GM18907 (cell line): ENCODE measurements around the gene DENND4C.
"Not testable (repeated sequence)": the region's sequence is repeated elsewhere in the genome, so short reads cannot be mapped to it uniquely, and the experiment has no call there.

ENCODE experiments used
- ATAC-seq: cut with Tn5 transposase; IDR thresholded peaks from one replicate; pipeline ENCODE4 v1.9.1; 2021; ENCODE audit warnings: mild to moderate bottlenecking, moderate library complexity; ENCODE audit not compliant: unreplicated experiment

Gene DENND4C

DNA sequence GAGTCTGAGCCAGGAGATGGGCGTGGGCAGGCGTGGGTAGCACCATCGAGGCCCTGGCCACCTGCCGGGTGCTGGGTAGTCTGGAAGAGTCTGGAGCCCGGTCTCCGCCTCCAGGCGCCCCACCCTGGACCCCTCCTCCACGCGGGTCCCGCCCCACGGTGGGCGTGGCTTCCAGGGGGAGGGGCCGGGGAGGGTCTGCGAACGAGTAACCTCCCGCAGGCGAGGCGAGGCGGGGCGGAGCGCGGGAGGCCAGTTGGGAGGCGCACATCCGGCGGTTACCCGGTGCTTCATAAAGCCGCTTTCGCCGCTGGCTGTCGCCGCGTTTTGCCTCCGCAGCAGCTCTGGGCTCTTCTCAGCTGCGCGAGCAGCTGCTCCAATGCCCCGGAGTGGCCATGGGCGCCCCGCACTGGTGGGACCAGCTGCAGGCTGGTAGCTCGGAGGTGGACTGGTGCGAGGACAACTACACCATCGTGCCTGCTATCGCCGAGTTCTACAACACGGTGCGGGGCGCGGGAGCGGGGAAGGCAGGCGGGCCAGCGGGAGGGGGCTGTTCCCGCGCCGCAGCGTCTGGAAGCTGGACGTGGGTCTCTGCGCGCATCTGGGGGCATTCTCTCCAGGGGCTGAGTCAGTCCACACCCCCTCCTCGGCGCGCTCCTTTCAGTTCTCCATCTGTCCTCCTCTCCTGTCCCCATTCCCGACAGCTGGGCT is 178.4 kb downstream of the DENND4C start, which contains the start of gene ACER2:
ACER2 (plus strand) TSS at position 317 of the 708 bp plus-strand sequence; CDS start at position 393, 76 bp downstream.
- peak; percentile 95 for ATAC-seq

DNA sequence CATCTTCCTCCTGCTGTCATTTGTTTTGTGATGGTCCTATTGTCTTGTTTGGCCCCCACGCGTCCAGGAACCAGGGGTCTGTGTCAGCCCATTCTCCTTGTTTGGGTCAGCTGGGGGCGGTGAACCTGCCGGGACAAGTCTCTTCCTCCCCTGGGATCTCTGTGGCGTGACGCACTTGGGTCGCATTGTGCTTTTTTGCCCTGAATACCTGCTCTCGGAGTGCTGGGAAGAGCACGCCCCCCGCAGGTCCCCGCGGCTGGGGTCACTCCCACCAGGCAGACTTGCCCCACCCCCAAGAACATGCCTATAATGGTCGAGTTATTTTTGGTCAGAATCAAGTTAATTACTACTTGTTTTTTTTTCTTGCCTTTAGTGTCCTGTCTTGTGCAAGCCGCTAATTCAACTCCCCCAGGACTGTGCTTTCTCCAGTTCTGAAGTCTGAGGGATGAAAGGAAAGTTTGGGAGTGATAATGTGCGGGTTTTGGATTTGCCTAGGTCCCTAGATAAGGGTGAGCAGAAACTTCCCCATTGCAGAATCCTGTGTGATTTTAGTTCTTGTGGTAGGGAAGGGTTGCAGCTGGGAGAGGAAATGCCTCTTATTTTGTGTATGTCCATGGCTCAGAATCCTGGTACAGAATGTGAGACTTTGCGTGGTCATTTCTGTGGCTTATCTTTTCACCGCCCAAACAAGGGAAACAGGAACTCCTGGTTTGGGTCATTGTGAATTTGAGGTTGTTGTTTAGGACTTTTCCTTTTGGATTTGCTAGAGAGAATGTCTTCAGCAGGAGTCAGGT is 179.1 kb downstream of the DENND4C start:
- ATAC-seq = peak; percentile 20

DNA sequence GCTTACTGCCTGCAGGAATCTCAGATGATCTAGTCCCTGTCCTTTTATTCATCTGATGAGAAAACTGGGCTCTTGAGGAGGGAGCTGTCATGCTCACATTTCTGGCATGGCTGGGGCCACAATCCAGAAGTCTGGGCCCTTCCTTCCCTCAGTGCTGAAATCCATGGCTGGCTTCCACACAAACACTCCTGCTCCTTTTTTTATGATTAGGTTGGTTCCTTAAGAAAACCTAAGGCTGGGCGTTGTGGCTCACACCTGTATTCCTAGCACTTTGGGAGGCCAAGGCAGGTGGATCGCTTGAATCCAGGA is 179.7 kb downstream of the DENND4C start:
- ATAC-seq = no peak

DNA sequence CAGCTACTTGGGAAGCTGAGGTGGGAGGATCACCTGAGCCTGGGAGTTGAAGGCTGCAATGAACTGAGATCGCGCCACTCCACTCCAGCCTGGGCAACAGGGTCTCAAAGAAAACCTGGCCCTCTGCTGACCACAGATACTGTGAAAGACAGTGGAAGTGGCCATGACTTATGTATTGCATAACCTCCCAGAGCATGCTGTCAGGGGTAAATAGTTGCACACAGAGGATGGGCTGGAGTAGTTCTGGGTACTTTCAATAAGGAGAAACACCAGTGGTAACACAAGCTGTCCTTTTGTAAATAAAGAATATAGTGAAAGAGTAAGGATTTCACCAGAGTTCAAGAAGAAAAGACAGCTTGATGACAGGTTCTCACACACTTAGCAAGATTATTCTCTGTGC is 180.1 kb downstream of the DENND4C start:
- no peak for ATAC-seq

DNA sequence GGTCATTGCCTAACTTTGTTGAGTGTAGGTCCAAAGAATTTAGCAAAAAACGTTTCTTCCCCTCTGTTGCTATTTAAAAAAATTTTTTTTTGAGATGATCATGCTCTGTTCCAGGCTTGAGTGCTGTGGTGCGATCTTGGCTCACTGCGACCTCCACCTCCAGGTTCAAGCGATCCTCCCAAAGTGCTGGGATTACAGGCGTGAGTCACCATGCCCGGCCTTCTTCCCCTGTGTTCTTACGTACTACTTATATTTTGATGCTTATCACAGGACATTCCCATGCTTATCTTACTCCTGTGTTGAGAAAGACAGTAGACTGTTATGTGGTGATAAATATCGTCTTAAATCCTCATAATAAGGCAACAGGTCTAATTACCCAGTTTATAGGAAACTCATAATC is 180.8 kb downstream of the DENND4C start:
- ATAC-seq = no peak

DNA sequence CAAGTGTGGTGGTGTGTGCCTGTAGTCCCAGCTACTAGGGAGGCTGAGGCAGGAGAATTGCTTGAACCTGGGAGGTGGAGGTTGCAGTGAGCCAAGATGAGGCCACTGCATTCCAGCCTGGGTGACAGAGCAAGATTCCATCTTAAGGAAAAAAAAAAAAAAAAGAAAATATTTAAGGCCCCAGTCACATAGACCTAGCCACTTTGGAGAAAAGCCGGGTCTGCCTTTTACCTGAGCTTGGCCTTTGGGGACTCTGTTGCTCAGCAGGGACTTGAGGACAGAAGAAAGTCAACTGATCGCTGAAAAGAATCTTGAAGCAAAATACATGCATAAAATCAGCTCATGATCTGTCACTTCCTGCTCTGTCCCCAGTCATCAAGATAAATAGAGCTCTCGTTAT is 183.0 kb downstream of the DENND4C start:
- not testable (repeated sequence) for ATAC-seq

DNA sequence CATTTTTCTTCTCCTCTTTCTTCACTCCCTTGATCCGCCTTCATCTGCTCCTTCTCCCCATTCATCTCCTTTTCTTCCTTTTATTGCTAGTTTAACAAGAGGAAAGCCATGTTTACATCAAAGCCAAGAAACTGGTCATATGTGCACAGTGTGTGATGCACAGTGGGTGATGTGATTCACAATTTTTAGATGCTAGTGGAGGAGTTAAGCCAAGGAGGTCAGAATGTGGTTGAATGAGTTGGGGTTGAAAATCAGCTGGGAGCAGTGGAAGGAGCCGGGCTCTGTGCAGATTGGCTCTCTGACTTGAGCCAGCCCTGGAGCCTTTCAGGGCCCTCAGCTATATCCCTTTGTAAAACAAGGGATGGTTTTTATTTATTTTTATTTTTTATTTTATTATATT is 185.7 kb downstream of the DENND4C start:
- no peak for ATAC-seq

DNA sequence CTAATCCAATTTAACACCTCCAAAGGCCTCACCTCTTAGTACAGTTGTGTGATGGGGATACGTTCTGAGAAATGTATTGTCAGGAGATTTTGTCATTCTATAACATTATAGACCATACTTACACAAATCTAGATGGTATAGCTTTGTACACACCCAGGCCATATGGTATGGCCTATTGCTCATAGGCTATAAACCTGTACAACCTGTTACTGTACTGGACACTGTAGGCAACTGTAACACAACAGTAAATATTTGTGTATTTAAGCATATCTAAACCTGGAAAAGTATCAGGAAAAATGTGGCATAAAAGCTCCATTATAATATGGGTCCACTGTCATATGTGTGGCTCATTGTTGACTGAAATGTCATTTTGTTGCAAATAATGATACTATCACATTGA is 190.4 kb downstream of the DENND4C start:
- no peak for ATAC-seq
